Kidney epithelial cell (primary cell): ENCODE data around the gene HSPBAP1. TPM values are rescaled to one million over a fixed set of nuclear protein-coding genes. Genes with fewer than 3 reads are reported as not detected.
A peak's percentile ranks its signal among the peaks of the same experiment; 100 is the strongest.

Source experiments
- DNase-seq: peaks from one replicate; pipeline ENCODE4 v3.0.0-alpha.2; 2010; ENCODE audit warnings: low read depth
- H3K27me3 ChIP-seq: 2 replicates; pipeline ENCODE4 v1.6.0; 2011; ENCODE audit warnings: low read length; ENCODE audit not compliant: control insufficient read depth, insufficient read depth
- H3K36me3 ChIP-seq: 2 replicates; pipeline ENCODE4 v1.5.1; 2011; ENCODE audit warnings: low read length; ENCODE audit not compliant: control insufficient read depth, insufficient read depth
- H3K4me3 ChIP-seq: 2 replicates; pipeline ENCODE4 v1.5.1; 2011; ENCODE audit warnings: low read depth, mild to moderate bottlenecking, control low read depth, low read length
- total RNA-seq: library from RNA; depleted of rRNA; stranded (reverse); fragments of >200 nt; gene quantifications from 2 replicates; pipeline ENCODE4 v1.2.3, GENCODE V29; 2015
- TF ChIP-seq, protein P1 (sequence below): IDR thresholded peaks from 2 replicates; pipeline ENCODE4 v1.5.1; 2011; ENCODE audit warnings: mild to moderate bottlenecking, moderate library complexity, low read length, control low read depth, inconsistent platforms; ENCODE audit not compliant: insufficient read depth, poor library complexity, severe bottlenecking

The HSPBAP1 gene
- total RNA-seq, 1 donor from 2014 or later = 10.7 TPM

DNA sequence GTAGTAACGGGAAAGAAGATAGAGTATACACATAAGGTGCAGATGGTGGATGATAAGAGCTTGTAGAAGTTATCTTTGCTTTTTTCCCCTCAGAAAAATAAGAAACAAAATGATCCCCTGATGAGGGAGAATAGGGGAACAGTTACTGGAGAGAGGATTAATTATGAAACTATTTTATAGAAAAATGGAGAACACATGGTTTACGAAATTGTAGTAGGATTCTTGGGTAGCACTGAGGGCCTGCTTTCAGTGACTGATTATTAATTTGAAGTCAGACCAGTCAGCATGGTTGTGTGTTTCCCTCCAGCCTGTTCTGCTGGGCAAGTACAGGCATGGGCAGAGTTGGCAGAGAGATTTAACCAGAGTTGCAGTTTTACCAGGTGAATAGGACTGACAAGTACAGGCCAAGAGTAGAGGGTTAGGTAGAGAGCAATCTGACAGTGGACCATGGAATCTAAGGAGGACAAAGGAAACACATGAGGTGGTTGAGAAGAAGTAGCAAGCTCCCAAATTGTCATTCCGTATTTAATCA lies 7.1 kb upstream of the HSPBAP1 start:
- H3K36me3 ChIP-seq = no peaks in the 10 kb centered on the region
- no peak overlapping the region for H3K4me3 ChIP-seq
- no peaks in the 10 kb centered on the region for H3K27me3 ChIP-seq
- DNase-seq = no peak
- TF ChIP-seq, protein P1, sequence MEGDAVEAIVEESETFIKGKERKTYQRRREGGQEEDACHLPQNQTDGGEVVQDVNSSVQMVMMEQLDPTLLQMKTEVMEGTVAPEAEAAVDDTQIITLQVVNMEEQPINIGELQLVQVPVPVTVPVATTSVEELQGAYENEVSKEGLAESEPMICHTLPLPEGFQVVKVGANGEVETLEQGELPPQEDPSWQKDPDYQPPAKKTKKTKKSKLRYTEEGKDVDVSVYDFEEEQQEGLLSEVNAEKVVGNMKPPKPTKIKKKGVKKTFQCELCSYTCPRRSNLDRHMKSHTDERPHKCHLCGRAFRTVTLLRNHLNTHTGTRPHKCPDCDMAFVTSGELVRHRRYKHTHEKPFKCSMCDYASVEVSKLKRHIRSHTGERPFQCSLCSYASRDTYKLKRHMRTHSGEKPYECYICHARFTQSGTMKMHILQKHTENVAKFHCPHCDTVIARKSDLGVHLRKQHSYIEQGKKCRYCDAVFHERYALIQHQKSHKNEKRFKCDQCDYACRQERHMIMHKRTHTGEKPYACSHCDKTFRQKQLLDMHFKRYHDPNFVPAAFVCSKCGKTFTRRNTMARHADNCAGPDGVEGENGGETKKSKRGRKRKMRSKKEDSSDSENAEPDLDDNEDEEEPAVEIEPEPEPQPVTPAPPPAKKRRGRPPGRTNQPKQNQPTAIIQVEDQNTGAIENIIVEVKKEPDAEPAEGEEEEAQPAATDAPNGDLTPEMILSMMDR = no peak

DNA sequence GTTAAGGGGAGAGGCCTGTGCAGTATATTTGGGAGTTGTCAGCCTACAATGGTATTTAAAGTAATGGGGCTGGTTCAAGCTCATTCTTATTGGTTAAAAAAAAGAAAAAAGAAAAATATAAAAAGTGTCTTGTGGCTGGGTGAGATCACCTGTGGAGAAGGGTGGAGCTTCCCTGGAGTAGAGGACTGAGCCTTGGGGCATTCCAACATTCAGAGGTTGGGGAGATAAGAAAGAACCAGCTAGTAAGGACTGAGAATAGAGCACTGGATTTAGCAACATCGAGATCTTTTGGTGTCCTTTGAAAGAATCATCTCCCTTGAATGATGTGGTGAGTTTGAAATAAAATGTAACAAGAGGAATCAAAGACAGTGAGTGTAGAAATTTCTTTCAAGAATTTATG lies 6.4 kb upstream of the HSPBAP1 start:
- no peaks in the 10 kb centered on the region for H3K27me3 ChIP-seq
- H3K36me3 ChIP-seq = no peaks in the 10 kb centered on the region
- H3K4me3 ChIP-seq = no peak overlapping the region
- TF ChIP-seq, protein P1 = no peak
- DNase-seq = no peak

DNA sequence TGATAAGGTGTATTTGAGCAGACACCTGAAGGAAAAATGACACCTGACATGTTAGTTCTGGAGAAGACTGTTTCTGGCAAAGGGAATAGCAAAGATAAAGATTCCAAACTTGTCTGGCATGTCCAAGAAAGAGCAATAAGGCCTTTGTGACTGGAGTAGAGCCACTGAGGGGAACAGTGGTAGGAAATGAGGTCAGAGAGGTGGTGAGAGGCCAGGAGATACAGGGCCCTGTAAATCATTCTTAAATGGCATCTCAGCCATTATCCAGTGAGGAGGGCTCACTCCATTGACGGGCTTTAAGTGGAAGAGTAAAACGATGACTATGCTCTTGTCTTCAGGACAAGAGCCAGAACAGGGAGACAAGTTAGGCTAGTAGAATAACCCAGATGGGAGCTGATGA lies 5.7 kb upstream of the HSPBAP1 start:
- Histone ChIP-seq H3K4me3 (no peak overlapping the region), H3K36me3 (no peaks in the 10 kb centered on the region), H3K27me3 (no peaks in the 10 kb centered on the region)
- DNase-seq = no peak
- TF ChIP-seq, protein P1 = no peak

DNA sequence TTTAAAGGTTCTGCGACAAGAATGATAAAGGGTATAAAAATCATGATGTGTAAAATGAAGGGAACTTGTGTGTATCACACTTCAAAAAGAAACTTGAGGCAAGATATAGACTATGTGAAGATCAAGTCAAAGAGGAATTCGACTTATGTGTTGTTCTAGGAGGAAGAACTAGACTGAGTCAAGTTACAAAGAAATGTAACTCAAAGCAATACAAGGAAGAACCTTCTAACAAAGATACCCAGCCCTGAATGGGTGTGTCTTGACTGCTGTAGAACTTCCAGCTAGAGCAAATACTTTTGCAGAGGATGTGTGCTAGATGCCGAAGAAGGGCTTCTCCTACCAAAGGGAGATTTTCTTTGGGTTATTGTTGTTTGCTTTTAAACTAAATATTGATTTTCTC lies 3.7 kb upstream of the HSPBAP1 start:
- DNase-seq = no peak
- Histone ChIP-seq H3K27me3 (no peaks in the 10 kb centered on the region), H3K4me3 (no peak overlapping the region), H3K36me3 (no peaks in the 10 kb centered on the region)
- TF ChIP-seq, protein P1 = no peak

DNA sequence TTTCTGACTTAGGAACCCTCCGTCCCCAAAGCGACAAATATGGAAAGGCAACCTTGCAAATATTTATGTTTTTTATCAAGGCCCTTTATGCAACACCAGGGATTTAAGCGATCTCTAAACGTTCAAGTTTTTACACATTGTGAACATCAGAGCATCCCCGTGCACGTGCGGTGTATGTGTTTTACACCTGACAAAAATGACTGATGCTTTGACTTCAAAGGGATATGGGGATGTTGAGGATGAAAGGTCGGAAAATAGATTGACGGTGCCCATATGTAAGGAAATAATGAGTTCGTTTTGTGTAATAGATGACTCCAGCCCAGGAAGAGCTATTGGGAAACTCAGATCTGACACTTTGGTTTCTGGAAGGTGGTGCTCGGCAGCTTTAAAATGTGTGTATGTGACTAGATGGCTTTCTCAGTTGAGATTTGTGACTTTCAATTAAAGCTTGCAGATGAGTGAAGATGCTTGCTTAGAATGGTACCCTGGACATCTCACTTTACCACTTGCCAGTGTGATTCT lies 2.1 kb upstream of the HSPBAP1 start:
- TF ChIP-seq, protein P1 = no peak

More for the DNA sequence above, 2.1 kb upstream of the HSPBAP1 start:
- Histone ChIP-seq H3K27me3 (no peaks in the 10 kb centered on the region), H3K4me3 (peak overlapping the region; percentile 78), H3K36me3 (no peaks in the 10 kb centered on the region)
- DNase-seq = no peak
